Measurements from ENCODE around the gene GSK3A.

- no peak for TF ChIP-seq EZH2 (IDR thresholded peaks at IDR 0.05; ENCODE audit: borderline replicate concordance)
- TF ChIP-seq, protein P1, sequence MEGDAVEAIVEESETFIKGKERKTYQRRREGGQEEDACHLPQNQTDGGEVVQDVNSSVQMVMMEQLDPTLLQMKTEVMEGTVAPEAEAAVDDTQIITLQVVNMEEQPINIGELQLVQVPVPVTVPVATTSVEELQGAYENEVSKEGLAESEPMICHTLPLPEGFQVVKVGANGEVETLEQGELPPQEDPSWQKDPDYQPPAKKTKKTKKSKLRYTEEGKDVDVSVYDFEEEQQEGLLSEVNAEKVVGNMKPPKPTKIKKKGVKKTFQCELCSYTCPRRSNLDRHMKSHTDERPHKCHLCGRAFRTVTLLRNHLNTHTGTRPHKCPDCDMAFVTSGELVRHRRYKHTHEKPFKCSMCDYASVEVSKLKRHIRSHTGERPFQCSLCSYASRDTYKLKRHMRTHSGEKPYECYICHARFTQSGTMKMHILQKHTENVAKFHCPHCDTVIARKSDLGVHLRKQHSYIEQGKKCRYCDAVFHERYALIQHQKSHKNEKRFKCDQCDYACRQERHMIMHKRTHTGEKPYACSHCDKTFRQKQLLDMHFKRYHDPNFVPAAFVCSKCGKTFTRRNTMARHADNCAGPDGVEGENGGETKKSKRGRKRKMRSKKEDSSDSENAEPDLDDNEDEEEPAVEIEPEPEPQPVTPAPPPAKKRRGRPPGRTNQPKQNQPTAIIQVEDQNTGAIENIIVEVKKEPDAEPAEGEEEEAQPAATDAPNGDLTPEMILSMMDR (IDR thresholded peaks at IDR 0.05; ENCODE audit: poor library complexity): no peak
These were observed 12.5 kb downstream of the GSK3A start for GRCh38 chr19:42229855-42230351.
